ENCODE measurements around the gene TCFL5. TPM values are rescaled to one million over a fixed set of nuclear protein-coding genes. Genes with fewer than 3 reads are reported as not detected.

Gene TCFL5
- total RNA-seq, 1 donor = 23.7 TPM

GRCh38 chr20:62889871-62890270 is 28.2 kb upstream of the TCFL5 start:
- DNase-seq (ENCODE audit: low read depth) = no peak

GRCh38 chr20:62889411-62889810 is 27.8 kb upstream of the TCFL5 start:
- no peak for TF ChIP-seq CTCF (IDR thresholded peaks at IDR 0.05; ENCODE audit: insufficient read depth, low read length)
- no peak for DNase-seq (ENCODE audit: low read depth)

More at GRCh38 chr20:62889871-62890270, 28.2 kb upstream of the TCFL5 start:
- H3K4me3 ChIP-seq (ENCODE audit: low read depth, low read length) = no peak overlapping the region
- no peak for TF ChIP-seq CTCF (IDR thresholded peaks at IDR 0.05; ENCODE audit: insufficient read depth, low read length)

GRCh38 chr20:62888910-62889309 is 27.3 kb upstream of the TCFL5 start:
- no peak for TF ChIP-seq CTCF (IDR thresholded peaks at IDR 0.05; ENCODE audit: insufficient read depth, low read length)
- DNase-seq (ENCODE audit: low read depth) = no peak
- no peak overlapping the region for H3K4me3 ChIP-seq (ENCODE audit: low read depth, low read length)

More at GRCh38 chr20:62889411-62889810, 27.8 kb upstream of the TCFL5 start:
- H3K4me3 ChIP-seq (ENCODE audit: low read depth, low read length) = no peak overlapping the region

GRCh38 chr20:62888406-62888805 is 26.8 kb upstream of the TCFL5 start:
- DNase-seq (ENCODE audit: low read depth) = no peak
- H3K4me3 ChIP-seq (ENCODE audit: low read depth, low read length) = no peak overlapping the region
- no peak for TF ChIP-seq CTCF (IDR thresholded peaks at IDR 0.05; ENCODE audit: insufficient read depth, low read length)

GRCh38 chr20:62887860-62888239 is 26.2 kb upstream of the TCFL5 start:
- no peak overlapping the region for H3K4me3 ChIP-seq (ENCODE audit: low read depth, low read length)
- no peak for TF ChIP-seq CTCF (IDR thresholded peaks at IDR 0.05; ENCODE audit: insufficient read depth, low read length)
- DNase-seq (ENCODE audit: low read depth) = no peak

- DNase-seq (ENCODE audit: low read depth) = peak; percentile 66
- TF ChIP-seq CTCF (IDR thresholded peaks at IDR 0.05; ENCODE audit: insufficient read depth, low read length) = no peak
- no peak overlapping the region for H3K4me3 ChIP-seq (ENCODE audit: low read depth, low read length)
Measured at GRCh38 chr20:62887152-62887859, 25.7 kb upstream of the TCFL5 start.

- DNase-seq (ENCODE audit: low read depth) = no peak
Measured at GRCh38 chr20:62886709-62887058, 25.1 kb upstream of the TCFL5 start.

More at GRCh38 chr20:62886709-62887058, 25.1 kb upstream of the TCFL5 start:
- H3K4me3 ChIP-seq (ENCODE audit: low read depth, low read length) = no peak overlapping the region
- TF ChIP-seq CTCF (IDR thresholded peaks at IDR 0.05; ENCODE audit: insufficient read depth, low read length) = no peak

All from fibroblast of the aortic adventitia (primary cell).